HG03575 (cell line): ENCODE data around the gene TM9SF4.

Source experiments
- ATAC-seq: cut with Tn5 transposase; IDR thresholded peaks from one replicate; pipeline ENCODE4 v1.9.1; 2021; ENCODE audit not compliant: unreplicated experiment, insufficient number of reproducible peaks, low FRiP score; ENCODE audit errors: extremely low read depth

The TM9SF4 gene

GRCh38 chr20:32201296-32201976 lies 91.9 kb downstream of the TM9SF4 start:
- no peak for ATAC-seq

GRCh38 chr20:32201977-32202363 lies 92.5 kb downstream of the TM9SF4 start:
- no peak for ATAC-seq

GRCh38 chr20:32203356-32204204 lies 94.1 kb downstream of the TM9SF4 start:
- no peak for ATAC-seq

DNA sequence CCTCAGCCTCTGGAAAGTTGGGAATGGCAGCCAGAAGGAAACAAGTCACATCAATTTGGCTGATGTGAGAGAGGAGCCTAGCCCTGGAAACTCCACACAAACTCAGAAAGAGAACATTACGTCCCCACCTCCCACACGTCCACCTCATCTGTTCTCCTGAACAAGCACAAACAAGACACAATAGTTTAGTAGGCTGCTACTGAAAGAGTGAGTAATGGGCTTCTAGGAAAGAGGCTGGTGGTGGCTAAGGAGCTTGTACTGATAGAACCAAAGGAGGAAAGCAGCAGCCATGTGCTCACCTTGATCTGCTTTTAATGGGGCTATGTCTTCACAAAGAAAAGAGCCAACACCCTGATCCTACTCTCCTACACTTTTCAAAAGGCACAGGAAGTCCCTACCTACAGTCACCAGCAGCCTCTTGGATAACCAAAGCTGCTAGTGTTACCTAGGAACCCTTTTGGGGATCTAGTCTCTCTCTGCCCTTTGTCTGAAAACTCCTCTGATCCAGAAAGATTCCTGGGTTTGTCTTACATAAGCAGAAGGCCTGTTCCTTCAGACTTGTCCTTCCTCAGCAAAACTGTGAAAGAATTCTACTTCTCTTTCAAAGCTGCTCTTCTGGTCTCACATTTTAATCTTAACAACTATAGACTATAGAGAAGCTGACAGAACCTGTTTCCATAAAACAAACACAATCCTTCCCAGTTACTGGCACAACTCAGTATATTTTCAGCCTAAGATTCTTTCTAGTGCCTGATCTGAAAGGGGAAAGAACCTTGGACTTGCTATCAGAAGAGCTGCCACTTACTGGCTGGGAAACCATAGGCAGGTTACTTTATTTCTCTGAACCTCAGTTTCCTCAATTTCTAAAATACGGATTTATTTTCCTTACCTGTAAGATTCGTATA lies 94.9 kb downstream of the TM9SF4 start:
- no peak for ATAC-seq

GRCh38 chr20:32205110-32205842 lies 95.8 kb downstream of the TM9SF4 start:
- ATAC-seq, result no peak

GRCh38 chr20:32205843-32206759 lies 96.6 kb downstream of the TM9SF4 start:
- no peak for ATAC-seq

- ATAC-seq, result no peak
Measured at GRCh38 chr20:32206760-32207625, 97.5 kb downstream of the TM9SF4 start.

- no peak for ATAC-seq
Measured at GRCh38 chr20:32207626-32208498, 98.3 kb downstream of the TM9SF4 start, which contains the start of the genes PLAGL2 and POFUT1. Gene PLAGL2, minus strand, starts transcription at chr20:32207743. Its CDS starts 5,565 bp downstream, at chr20:32202178. Gene POFUT1, plus strand, starts transcription at chr20:32207880. Its CDS starts 62 bp downstream, at chr20:32207942.

- no peak for ATAC-seq
Measured at GRCh38 chr20:32208499-32209154, 99.1 kb downstream of the TM9SF4 start.

GRCh38 chr20:32209850-32210605 lies 100.5 kb downstream of the TM9SF4 start:
- ATAC-seq, result no peak

GRCh38 chr20:32213870-32214269 lies 104.4 kb downstream of the TM9SF4 start:
- ATAC-seq, result no peak

- no peak for ATAC-seq
Measured at GRCh38 chr20:32215147-32215546, 105.6 kb downstream of the TM9SF4 start.

DNA sequence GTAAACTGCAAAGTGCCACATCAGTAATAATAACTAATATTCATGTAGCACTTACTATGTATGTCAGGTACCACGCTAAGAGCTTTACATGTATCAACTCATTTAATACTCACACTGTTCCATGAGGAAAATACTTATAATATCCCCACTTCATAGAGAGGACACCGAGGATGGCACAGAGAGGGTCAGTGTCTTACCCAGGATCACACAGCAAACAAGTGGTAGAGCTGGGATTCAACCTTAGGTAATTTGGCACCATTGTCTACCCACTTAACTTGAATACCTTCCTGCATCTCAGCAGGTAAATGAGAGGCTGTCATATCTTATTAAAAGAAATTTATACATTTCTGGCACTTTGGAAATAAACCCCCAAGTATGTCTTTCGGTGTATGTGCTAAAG lies 106.2 kb downstream of the TM9SF4 start:
- ATAC-seq, result no peak

DNA sequence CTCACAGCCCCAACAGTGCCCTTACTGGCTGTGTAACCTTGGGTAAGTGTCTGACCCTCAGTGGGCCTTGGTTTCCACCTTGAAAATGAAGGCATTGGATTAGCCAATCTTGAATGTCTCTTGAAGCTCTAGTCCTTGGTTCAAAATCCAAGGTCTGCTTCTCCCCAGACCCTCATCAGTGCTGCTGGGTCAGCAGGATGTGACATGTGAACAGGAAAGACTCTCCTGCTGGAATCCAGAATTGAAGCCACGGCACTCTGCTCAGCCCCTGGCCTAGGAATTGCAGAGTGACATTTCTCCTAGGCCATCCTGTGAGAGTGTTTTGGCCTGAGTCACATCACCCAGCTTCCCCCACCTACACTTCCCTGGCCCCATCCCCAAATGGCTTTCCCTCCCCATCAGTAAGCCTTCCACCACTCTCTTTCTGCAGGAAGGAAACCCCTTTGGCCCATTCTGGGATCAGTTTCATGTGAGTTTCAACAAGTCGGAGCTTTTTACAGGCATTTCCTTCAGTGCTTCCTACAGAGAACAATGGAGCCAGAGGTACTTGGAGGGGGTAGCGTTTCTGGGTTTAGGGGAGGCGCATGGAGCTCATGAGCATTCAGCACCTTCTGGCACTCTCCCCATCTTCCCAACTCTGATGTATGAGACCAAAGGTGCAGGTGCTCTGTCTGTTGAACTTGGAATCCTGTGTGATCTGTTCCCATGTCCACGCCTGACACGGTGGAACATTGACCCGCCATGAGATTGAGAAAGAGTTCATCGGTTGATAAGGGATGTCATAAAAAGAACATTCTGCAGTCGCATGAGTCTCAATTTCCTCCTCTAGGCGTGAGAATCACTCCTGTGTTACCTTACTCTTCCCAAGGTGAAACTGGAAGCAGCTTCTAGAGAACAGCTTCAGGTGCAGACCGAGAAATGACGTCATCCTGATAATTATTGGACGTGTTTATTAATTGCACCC lies 106.9 kb downstream of the TM9SF4 start:
- no peak for ATAC-seq
